Uterus (tissue), 4 donors: Measurements from ENCODE around the gene PCSK7. TPM values are rescaled to one million over a fixed set of nuclear protein-coding genes. Genes with fewer than 3 reads are reported as not detected.

Source experiments
- DNase-seq, 2 donors: peaks; one replicate each; pipeline ENCODE4 v3.0.0-alpha.2; 2019 to 2020
- H3K27ac ChIP-seq, 2 donors: fragments of 200-600 bp; sonication (generic); 1 replicate in 1 of 2; 2 replicates in 1 of 2; pipeline ENCODE4 v1.5.1; 2016 to 2018
- H3K27me3 ChIP-seq, 2 donors: fragments of 200-600 bp; sonication (generic); one replicate each; pipeline ENCODE4 v1.5.1; 2018 to 2019; ENCODE audit warnings: control low read depth in 1 of 2
- H3K36me3 ChIP-seq, 2 donors: fragments of 200-600 bp; sonication (generic); one replicate each; pipeline ENCODE4 v1.5.1; 2019; ENCODE audit warnings: control low read depth in 1 of 2
- H3K4me1 ChIP-seq, 2 donors: fragments of 200-600 bp; sonication (generic); one replicate each; pipeline ENCODE4 v1.5.1; 2018 to 2019; ENCODE audit warnings: control low read depth in 1 of 2
- H3K4me3 ChIP-seq, 2 donors: fragments of 200-600 bp; sonication (generic); 1 replicate in 1 of 2; 2 replicates in 1 of 2; pipeline ENCODE4 v1.5.1; 2018 to 2019; ENCODE audit warnings: mild to moderate bottlenecking in 1 of 2
- H3K9me3 ChIP-seq, 2 donors: fragments of 200-600 bp; sonication (generic); one replicate each; pipeline ENCODE4 v1.5.1; 2019; ENCODE audit warnings: control low read depth in 1 of 2
- POLR2A ChIP-seq, 2 donors: fragments of 450-650 bp; IDR thresholded peaks; one replicate each; pipeline ENCODE4 v1.6.1; 2016; ENCODE audit warnings: antibody characterized with exemption in 2 of 2, mild to moderate bottlenecking in 1 of 2, moderate library complexity in 1 of 2
- intact Hi-C: fragments of 100-400 bp; cut with DNase I; formaldehyde crosslinking; loops from one replicate; pipeline ENCODE4 v1.15.1; 2023; ENCODE audit warnings: low total_unique reads
- total RNA-seq, 4 donors: library from RNA; depleted of rRNA in 3 of 4; stranded (reverse); fragments of >200 nt in 3 of 4; gene quantifications; one replicate each; pipeline versions ENCODE4 v1.1.0 to v1.2.4, GENCODE V29; 2014 to 2023
- TF ChIP-seq, protein P1 (sequence below), 4 experiments: fragments of 200-600 bp in 2 of 4; fragments of 450-650 bp in 2 of 4; sonication (generic) in 2 of 4; IDR thresholded peaks; one replicate each; pipeline ENCODE4 v1.5.1; 2016 to 2019; ENCODE audit warnings: antibody characterized with exemption in 4 of 4, mild to moderate bottlenecking in 2 of 4, moderate library complexity in 1 of 4
- donor health status: DM: yes; HTN: yes; CAD: no.

The PCSK7 gene
- total RNA-seq, 4 donors from 2014 or later = 23.3 to 78.9 (median 35.3) TPM

DNA sequence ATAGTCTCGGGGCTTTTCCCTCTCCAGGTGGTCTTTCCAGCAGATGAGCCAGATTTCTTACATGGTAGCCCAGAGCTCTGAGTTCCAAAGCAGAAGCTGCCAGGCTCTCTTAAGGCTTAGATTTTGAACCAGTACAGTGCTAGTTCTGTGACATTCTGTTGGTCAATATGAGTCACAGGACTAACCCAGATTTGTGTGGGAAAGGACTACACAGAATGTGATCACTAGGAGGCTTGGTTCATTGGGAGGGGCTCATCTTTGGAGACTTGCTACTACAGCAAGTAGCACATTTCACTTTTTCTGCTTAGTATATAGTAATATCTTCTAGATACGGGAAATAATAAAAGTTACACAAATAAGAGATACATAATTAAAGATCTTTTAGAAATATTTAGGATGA lies 24.7 kb upstream of the PCSK7 start:
- no peak for DNase-seq
- intact Hi-C loops = no loop called here
- no peaks in the 10 kb centered on the region for H3K36me3 ChIP-seq
- TF ChIP-seq, protein P1, sequence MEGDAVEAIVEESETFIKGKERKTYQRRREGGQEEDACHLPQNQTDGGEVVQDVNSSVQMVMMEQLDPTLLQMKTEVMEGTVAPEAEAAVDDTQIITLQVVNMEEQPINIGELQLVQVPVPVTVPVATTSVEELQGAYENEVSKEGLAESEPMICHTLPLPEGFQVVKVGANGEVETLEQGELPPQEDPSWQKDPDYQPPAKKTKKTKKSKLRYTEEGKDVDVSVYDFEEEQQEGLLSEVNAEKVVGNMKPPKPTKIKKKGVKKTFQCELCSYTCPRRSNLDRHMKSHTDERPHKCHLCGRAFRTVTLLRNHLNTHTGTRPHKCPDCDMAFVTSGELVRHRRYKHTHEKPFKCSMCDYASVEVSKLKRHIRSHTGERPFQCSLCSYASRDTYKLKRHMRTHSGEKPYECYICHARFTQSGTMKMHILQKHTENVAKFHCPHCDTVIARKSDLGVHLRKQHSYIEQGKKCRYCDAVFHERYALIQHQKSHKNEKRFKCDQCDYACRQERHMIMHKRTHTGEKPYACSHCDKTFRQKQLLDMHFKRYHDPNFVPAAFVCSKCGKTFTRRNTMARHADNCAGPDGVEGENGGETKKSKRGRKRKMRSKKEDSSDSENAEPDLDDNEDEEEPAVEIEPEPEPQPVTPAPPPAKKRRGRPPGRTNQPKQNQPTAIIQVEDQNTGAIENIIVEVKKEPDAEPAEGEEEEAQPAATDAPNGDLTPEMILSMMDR (IDR thresholded peaks at IDR 0.05) = no peak
- TF ChIP-seq POLR2A (IDR thresholded peaks at IDR 0.05) = no peak
- no peaks in the 10 kb centered on the region for H3K27me3 ChIP-seq
- no peaks in the 10 kb centered on the region for H3K4me1 ChIP-seq
- no peaks in the 10 kb centered on the region for H3K9me3 ChIP-seq
- H3K27ac ChIP-seq = no peak overlapping the region
- no peak overlapping the region for H3K4me3 ChIP-seq

DNA sequence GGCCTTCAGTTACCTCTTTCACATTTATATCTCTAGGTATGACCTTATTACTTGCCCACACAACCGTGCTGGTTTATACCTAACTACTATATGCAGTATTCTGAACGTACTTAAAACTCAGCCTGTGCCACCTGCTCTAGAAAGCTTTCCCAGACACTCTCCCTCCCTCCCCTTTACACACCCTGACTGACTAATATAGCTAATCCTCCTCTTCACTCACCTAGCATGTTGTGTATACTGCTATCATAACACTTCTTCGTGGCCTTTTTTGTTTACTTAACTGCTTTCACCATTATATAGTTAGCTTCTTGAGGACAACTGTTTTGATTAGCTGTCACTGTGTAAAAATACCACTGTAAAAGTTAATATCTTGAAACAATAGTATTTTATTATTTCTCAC lies 24.1 kb upstream of the PCSK7 start:
- H3K27me3 ChIP-seq = no peaks in the 10 kb centered on the region
- TF ChIP-seq, protein P1 (IDR thresholded peaks at IDR 0.05) = no peak
- TF ChIP-seq POLR2A (IDR thresholded peaks at IDR 0.05) = no peak
- DNase-seq = no peak
- no peak overlapping the region for H3K27ac ChIP-seq
- intact Hi-C loops = no loop called here
- H3K4me1 ChIP-seq = no peaks in the 10 kb centered on the region
- no peak overlapping the region for H3K4me3 ChIP-seq
- no peaks in the 10 kb centered on the region for H3K36me3 ChIP-seq
- H3K9me3 ChIP-seq = no peaks in the 10 kb centered on the region

DNA sequence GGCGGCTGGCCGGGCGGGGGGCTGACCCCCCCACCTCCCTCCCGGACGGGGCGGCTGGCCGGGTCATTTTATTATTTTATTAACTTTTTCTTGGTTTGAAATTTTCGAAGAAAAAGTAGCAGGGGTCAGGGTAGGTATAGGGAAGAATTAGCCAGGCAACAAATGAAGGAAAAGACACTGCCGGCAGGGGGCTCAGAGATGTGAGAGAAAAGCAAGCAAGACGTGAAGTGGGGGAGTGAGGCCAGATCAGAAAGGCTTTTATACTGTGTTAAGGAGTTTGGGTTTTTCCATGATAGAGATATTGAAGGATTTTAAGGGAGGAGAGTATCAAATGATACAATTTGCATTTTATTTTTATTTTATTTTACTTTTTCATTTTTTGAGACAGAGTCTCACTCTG lies 19.6 kb upstream of the PCSK7 start:
- TF ChIP-seq, protein P1 (IDR thresholded peaks at IDR 0.05) = no peak
- no peak for TF ChIP-seq POLR2A (IDR thresholded peaks at IDR 0.05)
- no peak for DNase-seq
- intact Hi-C loops = no loop called here
- H3K9me3 ChIP-seq = no peaks in the 10 kb centered on the region
- H3K4me1 ChIP-seq = no peaks in the 10 kb centered on the region
- H3K36me3 ChIP-seq = peaks cover 0 to under 1% of the 10 kb centered on the region in 2 donors
- H3K27ac ChIP-seq = no peak overlapping the region
- no peaks in the 10 kb centered on the region for H3K27me3 ChIP-seq
- no peak overlapping the region for H3K4me3 ChIP-seq

DNA sequence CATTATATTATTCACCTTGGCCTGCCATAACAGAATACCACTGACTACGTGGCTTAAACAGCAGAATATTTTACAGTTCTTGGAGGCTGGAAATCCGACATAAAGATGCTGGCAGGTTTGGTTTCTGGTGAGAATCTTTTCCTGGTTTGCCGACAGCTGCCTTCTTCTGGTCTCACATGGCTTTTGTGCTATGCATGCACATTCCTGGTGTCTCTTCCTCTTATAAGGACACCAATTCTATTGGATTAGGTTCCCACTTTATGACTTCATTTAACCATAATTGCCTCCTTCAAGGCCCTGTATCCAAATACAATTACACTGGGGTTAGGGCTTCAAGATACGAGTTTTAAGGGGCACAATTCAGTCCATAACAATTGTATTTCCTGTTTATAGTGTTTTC lies 17.7 kb upstream of the PCSK7 start:
- H3K9me3 ChIP-seq = no peaks in the 10 kb centered on the region
- no peak for DNase-seq
- intact Hi-C loops = no loop called here
- no peaks in the 10 kb centered on the region for H3K27me3 ChIP-seq
- H3K27ac ChIP-seq = no peak overlapping the region
- TF ChIP-seq, protein P1 (IDR thresholded peaks at IDR 0.05) = no peak
- no peak for TF ChIP-seq POLR2A (IDR thresholded peaks at IDR 0.05)
- no peaks in the 10 kb centered on the region for H3K4me1 ChIP-seq
- no peak overlapping the region for H3K4me3 ChIP-seq
- peaks cover 0 to 4% of the 10 kb centered on the region in 2 donors for H3K36me3 ChIP-seq

DNA sequence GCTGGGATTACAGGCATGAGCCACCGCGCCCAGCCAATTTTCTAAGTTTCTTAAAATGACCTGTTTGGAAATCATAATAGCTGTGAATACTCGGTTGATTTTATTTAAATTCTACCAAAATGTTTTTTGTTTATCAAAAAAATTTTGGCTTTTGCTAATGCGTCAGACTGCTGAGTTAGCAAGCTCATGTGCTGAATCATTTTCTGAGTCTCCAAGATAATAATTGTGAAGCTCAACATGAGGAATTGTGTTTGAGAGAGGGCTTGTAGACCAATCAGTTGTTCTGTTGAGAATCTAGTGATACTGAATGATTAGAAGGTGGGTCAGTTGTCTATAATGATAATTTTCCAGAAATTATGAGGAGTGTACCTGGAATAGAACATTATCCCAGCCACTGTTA lies 16.5 kb upstream of the PCSK7 start:
- Histone ChIP-seq H3K36me3 (peaks cover 0 to 4% of the 10 kb centered on the region in 2 donors), H3K27me3 (no peaks in the 10 kb centered on the region), H3K27ac (no peak overlapping the region), H3K9me3 (no peaks in the 10 kb centered on the region), H3K4me1 (no peaks in the 10 kb centered on the region), H3K4me3 (no peak overlapping the region)
- no peak for DNase-seq
- intact Hi-C loops = no loop called here
- TF ChIP-seq, protein P1 (IDR thresholded peaks at IDR 0.05) = no peak
- no peak for TF ChIP-seq POLR2A (IDR thresholded peaks at IDR 0.05)
